K562 (cell line): ENCODE results near the gene HRAS.

Experiments used
- GATAD2A ChIP-seq: fragments of 450-650 bp; IDR thresholded peaks from 2 replicates; pipeline ENCODE4 v1.6.1; 2017
- TAF1 ChIP-seq: IDR thresholded peaks from 2 replicates; pipeline ENCODE4 v1.6.1; 2011; ENCODE audit warnings: mild to moderate bottlenecking, low read length, moderate library complexity; ENCODE audit not compliant: insufficient read depth, control insufficient read depth, severe bottlenecking; ENCODE audit errors: extremely low read depth

DNA sequence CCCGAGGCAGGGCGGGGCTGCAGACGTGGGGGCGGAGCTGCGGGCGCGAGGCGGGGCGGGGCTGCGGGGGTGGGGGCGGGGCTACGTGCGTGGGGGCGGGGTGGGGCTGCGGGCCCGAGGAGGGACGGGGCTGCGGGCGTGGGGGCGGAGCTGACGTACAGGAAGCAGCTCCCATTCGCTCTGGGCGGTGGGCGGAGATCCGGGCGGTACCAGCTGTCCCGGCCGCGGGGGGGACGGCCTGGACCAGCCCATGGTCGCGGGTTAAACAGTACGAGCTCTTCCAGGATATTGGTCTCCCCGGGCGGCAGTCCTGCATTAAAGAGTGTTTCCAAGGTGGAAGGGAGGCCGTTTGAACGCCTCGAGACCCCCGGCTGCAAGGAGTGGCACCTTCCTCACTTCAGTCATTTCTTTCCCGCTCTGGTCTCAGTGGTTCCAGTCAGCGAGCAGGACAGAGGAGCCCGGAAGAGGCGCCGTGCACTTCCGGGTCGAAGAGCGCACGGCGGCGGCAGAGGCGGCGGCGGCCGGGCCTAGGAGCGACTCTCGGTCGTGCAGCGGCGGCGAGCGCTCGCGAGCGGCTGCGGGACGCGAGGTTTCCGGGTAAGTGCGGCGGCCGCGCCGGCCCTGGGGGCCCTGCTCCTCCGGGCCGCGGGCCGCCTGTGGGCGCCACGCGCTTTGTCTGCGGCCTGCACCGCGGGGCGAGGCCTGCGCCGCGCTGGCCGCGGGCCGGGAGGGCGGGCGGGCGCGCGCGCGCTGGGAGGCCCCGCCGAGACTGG, 40.8 kb upstream of the HRAS start, which contains the start of gene PHRF1:
- TF ChIP-seq TAF1 (peak; percentile 97), GATAD2A (no peak)
